ENCODE data around the gene DCANP1.

The DCANP1 gene

GRCh38 chr5:135395866-135396265 lies 51.3 kb downstream of the DCANP1 start (continued):
- TF ChIP-seq ZFP30 (CRISPR knock-in tag; IDR thresholded peaks at IDR 0.05) (no peak), OSR1 (CRISPR knock-in tag; IDR thresholded peaks at IDR 0.05) (no peak), ZNF565 (CRISPR knock-in tag; conservative IDR thresholded peaks at IDR 0.05; ENCODE audit: low read depth) (no peak), ARNTL (CRISPR knock-in tag; IDR thresholded peaks at IDR 0.05; ENCODE audit: borderline replicate concordance, low read depth) (no peak), PPARA (CRISPR knock-in tag; IDR thresholded peaks at IDR 0.05; ENCODE audit: borderline replicate concordance) (no peak)

DNA sequence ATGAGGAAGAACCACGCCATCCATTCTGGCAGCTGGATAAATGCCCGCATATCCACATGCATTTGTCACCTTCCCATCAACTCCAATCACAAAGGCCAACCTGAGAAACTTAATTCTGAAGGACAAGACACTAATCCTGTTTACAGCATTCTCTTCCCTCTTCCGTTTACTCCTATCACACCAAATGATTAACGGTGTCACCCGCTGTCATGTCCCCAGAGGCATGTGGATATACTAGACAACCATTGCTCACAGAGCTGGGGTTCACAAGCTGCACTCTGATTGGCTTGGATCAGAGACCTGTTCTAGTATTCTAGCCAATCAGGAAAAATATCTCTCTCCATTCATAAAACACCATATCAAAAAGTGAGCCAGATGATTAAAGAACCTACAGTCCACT lies 51.7 kb downstream of the DCANP1 start:
- no peak for TF ChIP-seq ZC3H10 (CRISPR knock-in tag; IDR thresholded peaks at IDR 0.05)
- TF ChIP-seq ESRRG (CRISPR knock-in tag; IDR thresholded peaks at IDR 0.05) = no peak
- no peak for TF ChIP-seq BACH2 (CRISPR knock-in tag; IDR thresholded peaks at IDR 0.05; ENCODE audit: borderline replicate concordance)
- no peak for TF ChIP-seq GLIS3 (CRISPR knock-in tag; IDR thresholded peaks at IDR 0.05)
- no peak for TF ChIP-seq ZFP30 (CRISPR knock-in tag; IDR thresholded peaks at IDR 0.05)
- no peak for TF ChIP-seq ISL1 (CRISPR knock-in tag; IDR thresholded peaks at IDR 0.05)
- TF ChIP-seq PPARA (CRISPR knock-in tag; IDR thresholded peaks at IDR 0.05; ENCODE audit: borderline replicate concordance) = no peak
- no peak for TF ChIP-seq PATZ1 (CRISPR knock-in tag; IDR thresholded peaks at IDR 0.05; ENCODE audit: borderline replicate concordance)
- TF ChIP-seq ARNTL (CRISPR knock-in tag; IDR thresholded peaks at IDR 0.05; ENCODE audit: borderline replicate concordance, low read depth) = no peak
- no peak for TF ChIP-seq ZFP3 (CRISPR knock-in tag; IDR thresholded peaks at IDR 0.05)
- no peak for TF ChIP-seq POU6F1 (CRISPR knock-in tag; IDR thresholded peaks at IDR 0.05; ENCODE audit: borderline replicate concordance, low read depth)
- no peak for TF ChIP-seq ZNF8 (CRISPR knock-in tag; IDR thresholded peaks at IDR 0.05)
- no peak for TF ChIP-seq CSDC2 (CRISPR knock-in tag; IDR thresholded peaks at IDR 0.05)
- TF ChIP-seq RARB (CRISPR knock-in tag; IDR thresholded peaks at IDR 0.05) = no peak
- TF ChIP-seq ZNF565 (CRISPR knock-in tag; conservative IDR thresholded peaks at IDR 0.05; ENCODE audit: low read depth) = no peak
- no peak for TF ChIP-seq TCF4 (CRISPR knock-in tag; IDR thresholded peaks at IDR 0.05; ENCODE audit: borderline replicate concordance)
- TF ChIP-seq ZNF70 (CRISPR knock-in tag; IDR thresholded peaks at IDR 0.05) = no peak
- TF ChIP-seq, protein P1, sequence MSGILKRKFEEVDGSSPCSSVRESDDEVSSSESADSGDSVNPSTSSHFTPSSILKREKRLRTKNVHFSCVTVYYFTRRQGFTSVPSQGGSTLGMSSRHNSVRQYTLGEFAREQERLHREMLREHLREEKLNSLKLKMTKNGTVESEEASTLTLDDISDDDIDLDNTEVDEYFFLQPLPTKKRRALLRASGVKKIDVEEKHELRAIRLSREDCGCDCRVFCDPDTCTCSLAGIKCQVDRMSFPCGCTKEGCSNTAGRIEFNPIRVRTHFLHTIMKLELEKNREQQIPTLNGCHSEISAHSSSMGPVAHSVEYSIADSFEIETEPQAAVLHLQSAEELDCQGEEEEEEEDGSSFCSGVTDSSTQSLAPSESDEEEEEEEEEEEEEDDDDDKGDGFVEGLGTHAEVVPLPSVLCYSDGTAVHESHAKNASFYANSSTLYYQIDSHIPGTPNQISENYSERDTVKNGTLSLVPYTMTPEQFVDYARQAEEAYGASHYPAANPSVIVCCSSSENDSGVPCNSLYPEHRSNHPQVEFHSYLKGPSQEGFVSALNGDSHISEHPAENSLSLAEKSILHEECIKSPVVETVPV (CRISPR knock-in tag; IDR thresholded peaks at IDR 0.05) = no peak
- no peak for TF ChIP-seq OSR1 (CRISPR knock-in tag; IDR thresholded peaks at IDR 0.05)
- TF ChIP-seq, protein P2, sequence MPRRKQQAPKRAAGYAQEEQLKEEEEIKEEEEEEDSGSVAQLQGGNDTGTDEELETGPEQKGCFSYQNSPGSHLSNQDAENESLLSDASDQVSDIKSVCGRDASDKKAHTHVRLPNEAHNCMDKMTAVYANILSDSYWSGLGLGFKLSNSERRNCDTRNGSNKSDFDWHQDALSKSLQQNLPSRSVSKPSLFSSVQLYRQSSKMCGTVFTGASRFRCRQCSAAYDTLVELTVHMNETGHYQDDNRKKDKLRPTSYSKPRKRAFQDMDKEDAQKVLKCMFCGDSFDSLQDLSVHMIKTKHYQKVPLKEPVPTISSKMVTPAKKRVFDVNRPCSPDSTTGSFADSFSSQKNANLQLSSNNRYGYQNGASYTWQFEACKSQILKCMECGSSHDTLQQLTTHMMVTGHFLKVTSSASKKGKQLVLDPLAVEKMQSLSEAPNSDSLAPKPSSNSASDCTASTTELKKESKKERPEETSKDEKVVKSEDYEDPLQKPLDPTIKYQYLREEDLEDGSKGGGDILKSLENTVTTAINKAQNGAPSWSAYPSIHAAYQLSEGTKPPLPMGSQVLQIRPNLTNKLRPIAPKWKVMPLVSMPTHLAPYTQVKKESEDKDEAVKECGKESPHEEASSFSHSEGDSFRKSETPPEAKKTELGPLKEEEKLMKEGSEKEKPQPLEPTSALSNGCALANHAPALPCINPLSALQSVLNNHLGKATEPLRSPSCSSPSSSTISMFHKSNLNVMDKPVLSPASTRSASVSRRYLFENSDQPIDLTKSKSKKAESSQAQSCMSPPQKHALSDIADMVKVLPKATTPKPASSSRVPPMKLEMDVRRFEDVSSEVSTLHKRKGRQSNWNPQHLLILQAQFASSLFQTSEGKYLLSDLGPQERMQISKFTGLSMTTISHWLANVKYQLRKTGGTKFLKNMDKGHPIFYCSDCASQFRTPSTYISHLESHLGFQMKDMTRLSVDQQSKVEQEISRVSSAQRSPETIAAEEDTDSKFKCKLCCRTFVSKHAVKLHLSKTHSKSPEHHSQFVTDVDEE (CRISPR knock-in tag; IDR thresholded peaks at IDR 0.05) = no peak
- ATAC-seq = no peak

All from SK-N-SH treated with all-trans-retinoic acid at 6 μM for 48 hours (cell line).